Measurements from ENCODE around the gene ADI1. TPM values are rescaled to one million over a fixed set of nuclear protein-coding genes. Genes with fewer than 3 reads are reported as not detected.
A peak's percentile ranks its signal among the peaks of the same experiment; 100 is the strongest.

ADI1 gene, protein sequence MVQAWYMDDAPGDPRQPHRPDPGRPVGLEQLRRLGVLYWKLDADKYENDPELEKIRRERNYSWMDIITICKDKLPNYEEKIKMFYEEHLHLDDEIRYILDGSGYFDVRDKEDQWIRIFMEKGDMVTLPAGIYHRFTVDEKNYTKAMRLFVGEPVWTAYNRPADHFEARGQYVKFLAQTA
- 60.0 and 61.8 TPM in 2 replicates for total RNA-seq (2014; rRNA removed)
- polyA plus RNA-seq (2012), result 68.6 TPM

GRCh38 chr2:3519255-3520205 lies at the start of gene ADI1:
Gene ADI1, minus strand, starts transcription at chr2:3519531. Its CDS starts 44 bp downstream, at chr2:3519487.
- DNase-seq (ENCODE audit: low read depth), result peak; percentile 77

DNA sequence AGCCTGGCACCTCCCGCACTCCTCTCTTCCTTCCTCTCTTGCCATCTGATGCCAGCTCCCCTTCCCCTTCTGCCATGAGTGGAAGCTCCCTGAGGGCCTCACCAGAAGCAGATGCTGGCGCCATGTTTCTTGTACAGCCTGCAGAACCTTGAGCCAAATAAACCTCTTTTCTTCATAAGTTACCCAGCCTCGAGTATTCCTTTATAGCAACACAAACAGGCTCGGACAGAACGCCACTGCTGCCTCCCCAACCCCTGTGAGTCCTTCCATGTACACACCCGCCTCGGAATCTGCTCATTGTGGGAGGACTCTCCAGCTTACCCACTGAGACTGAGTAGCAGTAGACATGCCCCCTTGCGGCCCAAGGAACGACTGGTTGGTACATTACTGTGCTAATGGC lies 47.5 kb upstream of the ADI1 start:
- DNase-seq (ENCODE audit: low read depth), result no peak

DNA sequence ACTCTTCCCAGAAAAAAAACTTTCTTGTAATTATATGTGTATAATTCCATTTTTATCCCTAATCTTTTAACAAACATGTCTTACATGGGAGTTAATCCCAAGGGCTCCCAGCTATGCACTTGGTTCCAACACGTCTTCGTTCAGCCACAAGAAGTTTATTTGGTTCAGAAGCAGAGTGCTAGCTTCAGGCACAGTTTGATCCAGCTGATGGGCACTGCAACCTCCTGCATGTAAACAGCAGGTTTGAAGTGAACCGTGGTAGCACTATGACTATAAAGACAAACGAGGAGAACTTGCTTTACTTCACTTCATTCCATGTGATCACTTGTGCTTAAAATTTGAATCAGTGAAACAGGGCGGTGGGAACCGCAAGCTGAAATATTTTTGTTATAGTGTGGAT lies 45.8 kb upstream of the ADI1 start:
- DNase-seq (ENCODE audit: low read depth), result no peak

DNA sequence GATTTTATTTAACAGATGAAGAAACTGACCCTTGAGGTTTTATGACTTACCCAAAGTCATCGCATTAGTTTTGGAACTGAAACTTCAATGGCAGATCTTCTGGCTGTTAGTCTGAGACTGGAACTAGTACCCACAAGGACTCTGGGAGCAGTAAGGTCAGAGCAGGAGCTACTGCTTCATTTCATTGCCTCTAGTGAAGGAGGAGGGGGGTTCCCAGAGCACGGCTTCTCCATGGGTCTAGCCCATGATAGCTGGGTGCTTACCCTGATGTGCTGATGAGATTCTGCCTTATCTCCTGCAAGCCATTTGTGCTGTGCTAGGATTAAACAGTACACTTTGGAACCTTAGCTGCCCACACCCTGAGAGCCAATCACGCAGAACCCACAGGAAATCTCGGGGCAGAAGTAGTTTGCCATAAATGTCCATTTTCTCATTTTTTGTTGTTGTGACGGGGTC lies 44.2 kb upstream of the ADI1 start:
- no peak for DNase-seq (ENCODE audit: low read depth)

DNA sequence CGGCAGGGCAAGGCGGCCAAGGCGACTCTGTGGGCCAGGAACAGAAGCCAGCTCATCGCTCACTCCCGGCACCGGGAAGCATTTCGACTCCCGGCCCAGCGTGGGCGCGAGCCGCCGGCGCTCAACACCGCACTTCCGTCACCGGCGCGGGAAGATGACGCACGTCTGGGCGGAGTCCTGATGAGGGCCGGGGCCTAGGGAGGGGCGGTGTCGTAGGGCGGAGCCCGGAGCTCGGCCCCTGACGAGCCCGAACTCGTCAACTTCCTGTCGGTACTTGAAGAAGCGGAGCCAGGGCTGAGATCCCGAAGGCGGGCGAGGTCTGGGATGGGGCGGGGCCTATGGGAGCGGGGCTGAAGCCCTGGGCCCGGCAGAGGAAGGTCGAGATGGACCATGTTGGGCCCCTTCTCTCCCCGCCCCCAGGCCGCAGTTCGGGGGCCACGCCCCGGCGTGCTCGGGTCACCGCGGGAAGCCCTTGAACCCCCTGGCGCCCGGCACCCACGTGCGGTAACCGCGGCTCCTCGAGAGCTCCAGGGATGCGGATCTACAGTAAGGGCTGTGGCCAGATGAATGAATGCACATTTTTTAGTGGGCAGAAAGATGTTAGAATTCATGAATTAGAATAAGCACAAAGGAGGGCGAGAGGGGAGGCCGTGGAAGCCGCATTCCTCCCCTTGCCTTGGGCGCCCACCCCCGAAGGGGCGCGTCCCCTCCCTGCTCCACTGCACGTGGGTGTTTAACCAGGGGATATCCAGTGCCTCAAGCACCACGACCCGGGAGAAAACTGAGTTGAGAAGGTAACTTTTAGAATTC lies 39.1 kb upstream of the ADI1 start, which contains the start of gene RNASEH1:
Gene RNASEH1 (minus strand): TSS at position 129 of the 810 bp plus-strand sequence. CDS start 73 bp downstream, at position 56.
- DNase-seq (ENCODE audit: low read depth), result peak; percentile 98

DNA sequence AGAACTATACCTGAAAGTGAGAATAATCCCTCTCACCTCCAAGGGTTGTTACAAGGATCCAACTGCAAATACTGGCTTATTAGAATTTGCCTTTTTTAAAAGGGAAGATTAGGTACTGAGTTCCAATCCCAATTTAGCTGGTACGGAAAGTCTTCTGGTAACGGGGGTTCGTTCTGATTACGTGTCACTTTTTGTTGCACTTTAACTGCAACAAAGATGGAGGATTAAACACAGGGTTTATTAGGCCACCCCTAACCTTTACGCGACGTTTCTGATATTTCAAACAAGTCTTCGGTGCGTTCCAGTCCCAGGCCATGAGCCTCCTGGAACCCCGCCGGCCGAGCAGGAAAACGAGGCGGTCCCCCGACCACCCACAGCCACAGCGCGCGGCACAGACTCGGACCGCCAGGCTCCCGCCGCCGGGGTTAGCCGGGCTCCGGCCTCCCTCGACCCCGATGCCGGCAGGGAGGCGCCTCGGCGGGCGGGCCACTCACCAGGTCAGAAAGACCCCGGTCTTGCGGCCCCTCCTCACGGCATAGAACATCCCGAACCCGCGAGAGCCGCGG lies 38.4 kb upstream of the ADI1 start:
- DNase-seq (ENCODE audit: low read depth), result no peak

- DNase-seq (ENCODE audit: low read depth), result no peak
Observed at GRCh38 chr2:3553946-3554345, 34.6 kb upstream of the ADI1 start.

GRCh38 chr2:3547915-3548314 lies 28.6 kb upstream of the ADI1 start:
- DNase-seq (ENCODE audit: low read depth), result no peak

DNA sequence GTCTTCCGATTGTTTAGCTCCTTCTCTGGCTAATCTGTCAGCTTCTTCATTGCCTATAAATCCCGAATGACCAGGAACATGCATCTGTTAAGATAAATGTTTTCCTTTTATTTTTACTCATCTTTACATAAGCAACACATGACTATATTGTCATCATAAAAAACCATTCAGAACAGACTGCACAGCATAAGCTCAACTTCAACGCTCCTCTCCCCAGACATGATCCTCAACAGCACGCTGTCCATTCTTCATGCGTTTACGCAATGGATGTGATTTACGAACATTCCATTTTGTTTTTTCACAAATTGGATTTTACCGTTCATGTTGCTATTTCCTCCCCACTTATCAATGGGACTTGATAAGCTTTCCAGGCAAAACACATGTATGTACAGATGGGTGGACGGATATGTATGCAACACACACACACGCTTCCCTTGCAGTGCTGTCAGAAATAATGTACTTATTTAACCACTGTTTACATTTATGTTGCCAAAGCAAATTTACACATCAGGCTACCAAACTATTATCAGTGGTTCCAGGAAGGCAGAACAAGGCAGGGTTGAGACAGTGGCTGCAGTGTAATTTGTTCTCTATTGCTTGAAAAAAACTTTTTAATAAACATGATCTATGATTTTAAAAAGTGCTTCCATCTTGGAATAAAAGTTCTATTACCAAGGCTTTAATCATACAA lies 26.6 kb upstream of the ADI1 start:
- DNase-seq (ENCODE audit: low read depth), result no peak

- DNase-seq (ENCODE audit: low read depth), result no peak
Observed at GRCh38 chr2:3543023-3543683, 23.8 kb upstream of the ADI1 start.

- DNase-seq (ENCODE audit: low read depth), result no peak
Observed at GRCh38 chr2:3542107-3542506, 22.8 kb upstream of the ADI1 start.

DNA sequence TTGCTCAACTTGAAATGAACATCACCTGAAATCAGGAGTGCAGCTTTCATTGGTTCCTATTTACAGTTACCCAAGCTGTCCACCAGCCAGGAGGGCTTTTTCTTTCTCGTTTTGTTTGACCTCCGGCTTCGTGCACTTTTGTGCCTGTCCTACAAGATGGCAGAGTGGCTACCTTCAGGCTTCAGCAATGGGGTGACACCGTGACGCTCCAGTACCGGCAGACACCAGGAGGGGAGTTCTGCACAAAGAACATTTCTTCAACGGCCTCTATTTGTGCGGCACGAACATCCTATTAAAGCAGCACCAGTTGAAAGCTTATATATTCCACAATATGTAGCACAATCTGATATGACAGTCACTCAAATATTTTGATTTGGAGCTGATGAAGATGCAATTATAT lies 20.5 kb upstream of the ADI1 start:
- no peak for DNase-seq (ENCODE audit: low read depth)

DNA sequence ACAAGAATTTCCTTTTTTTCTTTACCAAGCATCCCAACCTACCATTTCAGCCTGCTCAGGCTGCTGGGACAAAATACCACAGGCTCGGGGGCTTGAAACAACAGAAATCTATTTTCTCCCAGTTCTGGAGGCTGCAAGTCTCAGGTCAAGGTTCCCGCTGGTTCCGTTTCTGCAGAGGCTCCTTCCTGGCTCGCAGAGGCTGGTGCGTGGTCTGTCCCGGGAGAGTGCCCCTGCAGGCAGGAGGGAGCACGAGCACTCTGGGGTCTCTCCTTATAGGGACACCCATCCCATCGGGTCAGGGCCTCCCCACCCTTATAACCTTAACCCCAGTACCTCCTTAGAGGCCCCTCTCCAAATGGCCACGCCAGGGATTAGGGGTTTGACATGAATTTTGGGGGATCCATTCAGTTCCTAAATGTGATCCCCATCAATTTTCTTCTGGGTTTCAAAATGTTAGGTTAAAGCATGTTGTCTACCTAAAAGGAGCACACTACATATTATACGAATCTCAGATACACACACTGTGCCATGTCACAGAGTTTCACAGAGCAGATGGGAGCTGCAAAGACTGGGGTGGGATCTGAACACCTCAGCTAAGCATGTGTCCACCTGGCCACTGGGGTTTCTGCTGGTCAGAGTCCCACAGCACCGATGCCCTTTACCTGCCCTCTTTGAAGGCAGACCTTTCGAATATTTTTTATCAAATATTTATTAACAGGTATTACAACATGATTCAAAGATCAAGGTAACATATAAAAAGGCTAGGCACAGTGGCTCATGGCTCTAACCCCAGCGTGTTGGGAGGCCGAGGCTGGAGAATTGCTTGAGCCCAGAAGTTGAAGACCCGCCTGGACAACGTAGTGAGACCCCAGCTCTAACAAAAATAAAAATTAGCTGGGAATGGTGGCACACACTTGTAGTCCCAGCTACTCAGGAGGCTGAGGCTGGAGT lies 17.6 kb upstream of the ADI1 start:
- DNase-seq (ENCODE audit: low read depth), result peak; percentile 60

GRCh38 chr2:3535794-3536681 lies 16.7 kb upstream of the ADI1 start:
- peak; percentile 88 for DNase-seq (ENCODE audit: low read depth)

GRCh38 chr2:3535467-3535793 lies 16.1 kb upstream of the ADI1 start:
- no peak for DNase-seq (ENCODE audit: low read depth)

GRCh38 chr2:3534251-3534814 lies 15.0 kb upstream of the ADI1 start:
- no peak for DNase-seq (ENCODE audit: low read depth)

- no peak for DNase-seq (ENCODE audit: low read depth)
Observed at GRCh38 chr2:3533836-3534235, 14.5 kb upstream of the ADI1 start.

GRCh38 chr2:3532941-3533340 lies 13.6 kb upstream of the ADI1 start:
- no peak for DNase-seq (ENCODE audit: low read depth)
